Activated CD4-positive, alpha-beta T cell treated with anti-CD3 and anti-CD28 coated beads for 48 hours (primary cell): ENCODE results near the gene GLCCI1.

Experiments
- DNase-seq: peaks from one replicate; pipeline ENCODE4 v3.0.0-alpha.2; 2020

GLCCI1 gene

GRCh38 chr7:8109196-8110022 is 140.8 kb downstream of the GLCCI1 start:
- DNase-seq: no peak

GRCh38 chr7:8111282-8111960 is 142.8 kb downstream of the GLCCI1 start:
- no peak for DNase-seq

GRCh38 chr7:8112685-8113084 is 144.1 kb downstream of the GLCCI1 start:
- no peak for DNase-seq

GRCh38 chr7:8113184-8113583 is 144.6 kb downstream of the GLCCI1 start:
- DNase-seq: no peak

GRCh38 chr7:8114175-8114574 is 145.6 kb downstream of the GLCCI1 start:
- no peak for DNase-seq

- no peak for DNase-seq
Measured at GRCh38 chr7:8115547-8116402, 147.2 kb downstream of the GLCCI1 start.

GRCh38 chr7:8117195-8117594 is 148.6 kb downstream of the GLCCI1 start:
- DNase-seq: no peak

GRCh38 chr7:8119262-8119661 is 150.7 kb downstream of the GLCCI1 start:
- DNase-seq: no peak

- no peak for DNase-seq
Measured at GRCh38 chr7:8120390-8121058, 151.9 kb downstream of the GLCCI1 start.

- DNase-seq: no peak
Measured at GRCh38 chr7:8121243-8121642, 152.6 kb downstream of the GLCCI1 start.

- DNase-seq: peak; percentile 86
Measured at GRCh38 chr7:8125680-8126444, 157.3 kb downstream of the GLCCI1 start.

GRCh38 chr7:8126601-8127167 is 158.1 kb downstream of the GLCCI1 start:
- no peak for DNase-seq

- DNase-seq: no peak
Measured at GRCh38 chr7:8128449-8129317, 160.1 kb downstream of the GLCCI1 start.

GRCh38 chr7:8129318-8129659 is 160.7 kb downstream of the GLCCI1 start:
- DNase-seq: no peak

GRCh38 chr7:8130663-8131062 is 162.1 kb downstream of the GLCCI1 start:
- DNase-seq: no peak

- DNase-seq: no peak
Measured at GRCh38 chr7:8131694-8132605, 163.4 kb downstream of the GLCCI1 start.

GRCh38 chr7:8133188-8133848 is 164.7 kb downstream of the GLCCI1 start:
- no peak for DNase-seq

- DNase-seq: peak; percentile 38
Measured at GRCh38 chr7:8134089-8134733, 165.6 kb downstream of the GLCCI1 start.

- no peak for DNase-seq
Measured at GRCh38 chr7:8135417-8135816, 166.8 kb downstream of the GLCCI1 start.
